Body of pancreas (tissue), 4 donors: Measurements from ENCODE around the gene RASA3.

Experiments used
- POLR2A ChIP-seq, 3 donors: fragments of 450-650 bp; IDR thresholded peaks; one replicate each; pipeline ENCODE4 v1.6.1; 2016; ENCODE audit warnings: antibody characterized with exemption in 3 of 3, mild to moderate bottlenecking in 2 of 3
- TF ChIP-seq, protein P1 (sequence below), 7 experiments: fragments of 450-650 bp in 4 of 7; fragments of 200-600 bp in 3 of 7; sonication (generic) in 3 of 7; IDR thresholded peaks; one replicate each; pipeline ENCODE4 v1.5.1; 2016 to 2019; ENCODE audit warnings: antibody characterized with exemption in 7 of 7

- TF ChIP-seq, protein P1, sequence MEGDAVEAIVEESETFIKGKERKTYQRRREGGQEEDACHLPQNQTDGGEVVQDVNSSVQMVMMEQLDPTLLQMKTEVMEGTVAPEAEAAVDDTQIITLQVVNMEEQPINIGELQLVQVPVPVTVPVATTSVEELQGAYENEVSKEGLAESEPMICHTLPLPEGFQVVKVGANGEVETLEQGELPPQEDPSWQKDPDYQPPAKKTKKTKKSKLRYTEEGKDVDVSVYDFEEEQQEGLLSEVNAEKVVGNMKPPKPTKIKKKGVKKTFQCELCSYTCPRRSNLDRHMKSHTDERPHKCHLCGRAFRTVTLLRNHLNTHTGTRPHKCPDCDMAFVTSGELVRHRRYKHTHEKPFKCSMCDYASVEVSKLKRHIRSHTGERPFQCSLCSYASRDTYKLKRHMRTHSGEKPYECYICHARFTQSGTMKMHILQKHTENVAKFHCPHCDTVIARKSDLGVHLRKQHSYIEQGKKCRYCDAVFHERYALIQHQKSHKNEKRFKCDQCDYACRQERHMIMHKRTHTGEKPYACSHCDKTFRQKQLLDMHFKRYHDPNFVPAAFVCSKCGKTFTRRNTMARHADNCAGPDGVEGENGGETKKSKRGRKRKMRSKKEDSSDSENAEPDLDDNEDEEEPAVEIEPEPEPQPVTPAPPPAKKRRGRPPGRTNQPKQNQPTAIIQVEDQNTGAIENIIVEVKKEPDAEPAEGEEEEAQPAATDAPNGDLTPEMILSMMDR (IDR thresholded peaks at IDR 0.05): no peak
- TF ChIP-seq POLR2A (IDR thresholded peaks at IDR 0.05): no peak
Measured at GRCh38 chr13:114092468-114092867, 40.0 kb downstream of the RASA3 start.
